KMS-11 (cell line): ENCODE measurements around the gene PAEP.

Source experiments
- H2AFZ ChIP-seq: fragments of 200-600 bp; sonication (generic); 2 replicates; pipeline ENCODE4 v1.6.1; 2016; ENCODE audit warnings: antibody characterized with exemption, mixed run types, low read depth
- H3K27ac ChIP-seq: fragments of 200-600 bp; sonication (generic); 2 replicates; pipeline ENCODE4 v1.6.1; 2016; ENCODE audit warnings: mild to moderate bottlenecking, mixed run types
- H3K27me3 ChIP-seq: fragments of 200-600 bp; sonication (generic); 2 replicates; pipeline ENCODE4 v1.6.1; 2017; ENCODE audit warnings: mild to moderate bottlenecking, low read depth, mixed run types, moderate library complexity; ENCODE audit not compliant: insufficient read depth
- H3K36me3 ChIP-seq: fragments of 200-600 bp; sonication (generic); 2 replicates; pipeline ENCODE4 v1.6.1; 2017; ENCODE audit warnings: mild to moderate bottlenecking, mixed run types; ENCODE audit not compliant: insufficient read depth
- H3K4me1 ChIP-seq: fragments of 200-600 bp; sonication (generic); 2 replicates; pipeline ENCODE4 v1.6.1; 2016; ENCODE audit warnings: mild to moderate bottlenecking, low read depth, mixed run types; ENCODE audit not compliant: poor library complexity, severe bottlenecking
- H3K4me2 ChIP-seq: fragments of 200-600 bp; sonication (generic); 2 replicates; pipeline ENCODE4 v1.7.0; 2016; ENCODE audit warnings: mild to moderate bottlenecking, mixed run types
- H3K4me3 ChIP-seq: fragments of 200-600 bp; sonication (generic); IDR thresholded peaks from 2 replicates; pipeline ENCODE4 v1.6.1; 2017; ENCODE audit warnings: low read depth, low read length, mixed read lengths; ENCODE audit not compliant: insufficient read depth
- H3K79me2 ChIP-seq: fragments of 200-600 bp; sonication (generic); 2 replicates; pipeline ENCODE4 v1.6.1; 2016; ENCODE audit warnings: low read depth, mixed run types; ENCODE audit not compliant: insufficient read depth
- H3K9ac ChIP-seq: fragments of 200-600 bp; sonication (generic); 2 replicates; pipeline ENCODE4 v1.6.1; 2016; ENCODE audit warnings: mild to moderate bottlenecking, mixed run types
- H4K20me1 ChIP-seq: fragments of 200-600 bp; sonication (generic); 2 replicates; pipeline ENCODE4 v1.6.1; 2016; ENCODE audit warnings: mild to moderate bottlenecking, mixed run types; ENCODE audit not compliant: insufficient read depth
- CTCF ChIP-seq: fragments of 200-600 bp; sonication (generic); conservative IDR thresholded peaks from 2 replicates; pipeline ENCODE4 v1.6.1; 2017; ENCODE audit warnings: low read depth, mild to moderate bottlenecking, antibody characterized with exemption, low read length, moderate library complexity, mixed read lengths

Gene PAEP

GRCh38 chr9:135563039-135563476 is 1.5 kb downstream of the PAEP start:
- no peak overlapping the region for H3K4me2 ChIP-seq
- H3K79me2 ChIP-seq = no peaks in the 10 kb centered on the region
- H3K27ac ChIP-seq = no peak overlapping the region
- peaks cover 20% of the 10 kb centered on the region; the same call in 1 of the 2 replicates for H3K27me3 ChIP-seq
- TF ChIP-seq CTCF = no peak
- no peak overlapping the region for H3K4me3 ChIP-seq
- no peaks in the 10 kb centered on the region for H3K36me3 ChIP-seq
- H3K9ac ChIP-seq = no peak overlapping the region
- H3K4me1 ChIP-seq = no peaks in the 10 kb centered on the region
- H4K20me1 ChIP-seq = no peaks in the 10 kb centered on the region
- no peak overlapping the region for H2AFZ ChIP-seq

GRCh38 chr9:135563858-135564257 is 2.3 kb downstream of the PAEP start:
- no peaks in the 10 kb centered on the region for H4K20me1 ChIP-seq
- H3K4me1 ChIP-seq = no peaks in the 10 kb centered on the region
- no peak overlapping the region for H3K27ac ChIP-seq
- no peak overlapping the region for H3K4me3 ChIP-seq
- no peak overlapping the region for H3K9ac ChIP-seq
- H3K27me3 ChIP-seq = peaks cover 27% of the 10 kb centered on the region; the same call in 1 of the 2 replicates
- H2AFZ ChIP-seq = no peak overlapping the region
- no peak overlapping the region for H3K4me2 ChIP-seq
- H3K79me2 ChIP-seq = no peaks in the 10 kb centered on the region
- no peaks in the 10 kb centered on the region for H3K36me3 ChIP-seq
- no peak for TF ChIP-seq CTCF

- no peaks in the 10 kb centered on the region for H3K79me2 ChIP-seq
- no peaks in the 10 kb centered on the region for H3K4me1 ChIP-seq
- no peak overlapping the region for H3K27ac ChIP-seq
- H3K4me3 ChIP-seq = no peak overlapping the region
- no peak overlapping the region for H3K9ac ChIP-seq
- no peaks in the 10 kb centered on the region for H4K20me1 ChIP-seq
- H2AFZ ChIP-seq = no peak overlapping the region
- H3K27me3 ChIP-seq = peaks cover 27% of the 10 kb centered on the region; the same call in 1 of the 2 replicates
- no peak for TF ChIP-seq CTCF
- no peak overlapping the region for H3K4me2 ChIP-seq
- no peaks in the 10 kb centered on the region for H3K36me3 ChIP-seq
These were observed 3.6 kb downstream of the PAEP start for GRCh38 chr9:135565141-135565628.

GRCh38 chr9:135565636-135566035 is 4.1 kb downstream of the PAEP start:
- H3K79me2 ChIP-seq = no peaks in the 10 kb centered on the region
- no peaks in the 10 kb centered on the region for H3K4me1 ChIP-seq
- H3K27ac ChIP-seq = no peak overlapping the region
- H3K27me3 ChIP-seq = peaks cover 26% of the 10 kb centered on the region; the same call in 1 of the 2 replicates
- no peaks in the 10 kb centered on the region for H4K20me1 ChIP-seq
- H2AFZ ChIP-seq = no peak overlapping the region
- no peak for TF ChIP-seq CTCF
- no peak overlapping the region for H3K4me3 ChIP-seq
- no peak overlapping the region for H3K4me2 ChIP-seq
- H3K9ac ChIP-seq = no peak overlapping the region
- H3K36me3 ChIP-seq = no peaks in the 10 kb centered on the region
